GM18526 (cell line): Measurements from ENCODE around the gene COL11A2.

Experiments used
- POLR2A ChIP-seq: IDR thresholded peaks from 3 replicates; pipeline ENCODE4 v1.6.1; 2011; ENCODE audit not compliant: insufficient read length; ENCODE audit errors: extremely low read depth

Gene COL11A2

DNA sequence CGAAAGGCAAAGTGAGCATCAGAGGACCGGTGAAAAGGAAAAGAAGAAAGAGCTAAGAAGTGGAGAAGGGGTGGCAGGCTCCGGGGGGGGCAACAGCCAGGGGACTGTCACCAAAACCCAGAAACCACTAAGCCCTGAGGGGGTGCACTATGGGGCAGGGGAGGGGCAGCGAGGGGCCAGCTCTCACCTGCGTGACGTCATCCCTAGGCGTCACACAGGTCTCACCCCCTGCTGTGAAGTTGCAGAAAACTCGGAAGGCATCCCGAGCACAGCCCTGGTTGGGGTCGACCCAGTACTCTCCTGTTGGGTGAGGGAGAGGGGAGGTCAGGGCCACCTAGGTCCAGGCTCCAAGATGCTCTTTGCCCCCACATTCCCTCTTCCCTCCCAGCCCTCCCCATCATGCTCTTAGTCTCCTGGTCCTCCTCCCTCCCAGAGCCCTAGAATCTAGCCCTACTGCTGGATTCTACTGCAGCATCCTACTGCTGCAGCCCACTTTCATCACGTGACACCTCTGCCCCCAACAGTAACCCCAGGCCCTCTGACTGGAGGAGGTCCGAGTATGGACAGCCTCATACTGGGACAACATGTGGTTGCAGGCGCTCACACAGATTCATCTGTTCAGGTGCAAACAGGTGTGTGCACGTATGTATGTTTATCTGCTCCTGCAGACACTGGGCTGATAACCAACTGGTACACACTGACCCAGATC is 27.4 kb downstream of the COL11A2 start:
- TF ChIP-seq POLR2A, result no peak

DNA sequence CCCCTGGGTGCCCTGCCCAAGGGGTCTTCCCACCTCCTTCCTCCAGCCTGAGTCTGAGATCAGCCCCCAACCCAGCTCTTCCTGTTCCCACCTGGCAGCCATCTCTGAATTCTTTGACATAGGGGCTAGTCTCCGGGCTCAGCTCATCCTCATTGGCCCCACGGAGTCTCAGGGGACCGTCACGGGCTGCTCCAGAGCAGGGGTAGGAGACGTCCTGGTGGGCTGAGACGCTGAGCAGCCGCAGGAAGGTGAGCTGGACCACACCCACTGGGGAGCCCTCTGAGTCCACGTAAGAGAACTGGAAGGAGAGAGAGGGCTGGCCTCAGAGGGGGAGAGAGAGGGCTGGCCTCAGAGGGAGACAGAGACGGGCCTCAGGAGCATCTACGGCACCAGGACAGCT is 28.1 kb downstream of the COL11A2 start:
- TF ChIP-seq POLR2A, result no peak

DNA sequence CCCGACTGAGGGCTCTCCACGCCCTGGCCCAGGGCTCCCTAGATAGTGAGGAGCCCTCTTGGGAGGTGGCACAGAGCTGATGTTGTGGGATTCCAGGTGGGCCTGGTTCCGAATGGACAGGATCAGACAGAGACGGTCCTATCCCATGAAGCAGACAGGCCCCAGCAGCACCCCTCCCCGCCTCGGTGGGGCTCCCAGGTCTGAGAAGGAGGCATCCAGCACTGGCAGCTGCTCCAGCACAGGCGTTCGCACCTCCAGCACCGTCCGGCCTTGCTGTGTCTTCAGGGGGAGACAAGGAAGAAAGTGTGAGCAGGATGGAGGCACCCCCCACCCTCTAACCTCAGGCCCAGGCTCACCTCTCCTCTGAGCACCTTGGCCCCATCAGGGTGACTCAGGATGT is 28.7 kb downstream of the COL11A2 start:
- TF ChIP-seq POLR2A, result no peak

DNA sequence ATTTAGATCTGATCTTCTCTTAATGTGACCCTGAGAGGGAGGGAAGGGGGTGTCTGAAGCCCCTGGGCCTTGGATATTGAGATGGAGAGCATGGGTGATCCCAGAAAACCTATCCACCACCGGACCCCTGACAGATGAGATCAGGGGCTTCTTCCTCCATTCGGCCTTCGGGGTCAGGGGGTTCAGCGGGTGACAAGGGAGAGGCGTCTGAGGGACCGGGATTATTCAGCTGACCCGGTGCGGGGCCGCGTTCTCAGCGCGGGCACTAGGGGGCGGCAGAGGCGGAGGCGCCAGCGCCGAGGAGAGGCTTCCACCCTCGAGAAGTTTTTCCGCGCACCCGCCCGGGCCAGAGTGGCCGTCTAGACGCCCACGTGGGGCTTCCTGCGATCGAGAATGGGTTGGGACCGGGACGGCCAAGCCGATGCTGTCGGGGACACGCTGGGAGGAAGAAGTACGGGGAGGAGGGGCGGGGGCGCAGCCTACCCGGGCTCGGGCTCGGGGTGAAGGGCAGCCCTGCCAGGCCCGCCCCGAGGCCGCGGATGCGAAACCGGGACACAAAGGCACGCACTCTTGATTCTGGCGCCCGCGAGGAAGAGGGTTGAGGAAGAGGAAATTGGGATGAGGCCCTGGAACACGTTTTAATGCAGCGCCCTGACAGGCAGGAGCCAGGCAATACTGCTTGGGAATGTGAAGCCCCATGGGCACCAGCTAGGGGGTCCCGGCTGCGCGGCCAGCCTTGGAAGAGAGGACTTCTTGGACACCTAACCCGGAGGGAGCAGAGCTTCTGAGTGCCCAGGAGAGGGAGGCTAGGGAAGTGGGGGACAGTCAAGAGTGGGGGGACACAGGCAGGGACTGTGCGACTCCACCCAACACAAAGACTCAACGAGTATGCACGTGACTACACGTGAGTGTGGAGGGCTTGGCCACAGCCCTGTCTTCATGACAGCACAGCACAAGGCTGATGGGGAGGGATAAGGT is 30.6 kb downstream of the COL11A2 start:
- no peak for TF ChIP-seq POLR2A

DNA sequence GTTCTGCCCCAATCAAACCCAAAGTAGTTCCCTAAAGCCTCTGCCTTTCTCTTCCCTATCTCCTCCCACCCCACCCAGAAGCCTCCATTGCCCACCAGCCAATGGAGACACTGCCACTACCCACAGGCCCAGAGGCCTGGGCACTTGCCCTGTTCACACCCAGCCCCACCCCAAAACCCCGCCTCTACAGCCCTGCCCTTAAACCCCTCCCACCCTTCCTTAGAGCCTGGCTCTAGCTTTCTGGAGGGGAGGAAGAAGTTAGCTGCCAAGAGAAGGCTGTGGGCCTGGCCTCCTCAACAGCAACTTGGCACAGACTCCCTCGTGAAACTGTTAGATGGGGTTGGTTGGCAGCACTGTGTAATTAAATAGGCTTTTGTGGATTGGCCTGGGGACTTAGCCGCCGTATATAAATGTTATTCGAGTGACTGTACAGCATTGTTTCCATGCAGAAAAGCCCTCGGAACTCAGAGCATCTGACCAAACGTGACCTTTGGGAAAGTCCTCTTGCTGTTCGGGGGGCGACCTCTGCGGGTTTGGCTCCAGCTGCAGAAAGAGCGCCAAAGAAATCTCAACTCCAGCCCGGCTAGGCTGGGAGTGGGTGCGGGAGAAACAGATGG is 31.4 kb downstream of the COL11A2 start:
- no peak for TF ChIP-seq POLR2A

DNA sequence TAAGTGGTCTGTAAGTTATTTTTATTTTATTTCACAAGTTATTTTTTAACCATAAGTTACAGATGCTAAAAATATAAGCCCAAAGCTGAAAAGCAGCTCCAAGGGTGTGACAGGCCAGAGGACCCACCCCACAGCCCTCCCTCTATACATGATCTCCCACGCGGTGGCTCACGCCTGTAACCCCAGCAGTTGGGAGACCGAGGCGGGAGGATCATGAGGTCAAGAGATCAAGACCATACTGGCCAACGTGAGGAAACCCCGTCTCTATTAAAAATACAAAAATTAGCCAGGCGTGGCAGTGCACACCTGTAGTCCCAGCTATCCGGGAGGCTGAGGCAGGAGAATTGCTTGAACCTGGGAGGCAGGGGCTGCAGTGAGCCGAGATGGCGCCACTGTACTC is 32.2 kb downstream of the COL11A2 start:
- TF ChIP-seq POLR2A, result no peak

DNA sequence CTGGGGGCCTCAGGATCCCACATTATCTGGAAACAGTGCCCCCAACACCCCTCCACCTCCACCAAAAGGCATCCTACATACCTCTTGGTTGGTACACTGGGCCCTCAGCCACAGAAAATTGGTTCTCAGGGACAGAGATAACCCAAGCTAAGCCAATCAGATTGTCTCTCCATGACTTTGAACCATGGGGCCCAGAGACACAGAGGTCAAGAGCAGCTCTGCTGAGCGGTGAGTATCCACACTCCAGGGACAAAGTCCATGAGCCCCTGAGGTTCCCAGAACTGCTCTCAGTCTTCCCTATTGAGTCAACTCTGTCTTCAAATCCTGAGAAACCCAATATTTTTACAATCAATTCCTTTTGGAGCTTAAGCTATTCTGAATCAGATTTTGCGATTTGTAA is 35.3 kb downstream of the COL11A2 start:
- no peak for TF ChIP-seq POLR2A

DNA sequence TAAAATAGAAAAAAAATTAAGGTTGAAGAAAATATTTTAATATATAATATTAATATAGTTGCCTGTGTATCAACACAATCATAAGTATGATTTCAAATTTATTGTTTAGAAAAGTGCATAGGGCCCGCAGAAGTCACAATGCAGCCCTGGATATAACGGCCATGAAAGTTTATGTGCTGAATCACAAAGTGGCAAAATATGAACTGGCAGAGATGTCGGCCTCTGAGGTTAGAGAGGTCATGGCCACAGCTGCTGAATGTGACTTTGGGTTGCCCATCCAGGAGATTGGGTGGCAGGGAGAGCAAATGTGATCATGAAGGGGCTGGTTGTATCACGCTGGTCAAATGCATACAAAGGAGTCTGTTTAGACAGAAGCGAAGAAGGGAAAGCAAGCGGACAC is 35.7 kb downstream of the COL11A2 start:
- TF ChIP-seq POLR2A, result no peak

DNA sequence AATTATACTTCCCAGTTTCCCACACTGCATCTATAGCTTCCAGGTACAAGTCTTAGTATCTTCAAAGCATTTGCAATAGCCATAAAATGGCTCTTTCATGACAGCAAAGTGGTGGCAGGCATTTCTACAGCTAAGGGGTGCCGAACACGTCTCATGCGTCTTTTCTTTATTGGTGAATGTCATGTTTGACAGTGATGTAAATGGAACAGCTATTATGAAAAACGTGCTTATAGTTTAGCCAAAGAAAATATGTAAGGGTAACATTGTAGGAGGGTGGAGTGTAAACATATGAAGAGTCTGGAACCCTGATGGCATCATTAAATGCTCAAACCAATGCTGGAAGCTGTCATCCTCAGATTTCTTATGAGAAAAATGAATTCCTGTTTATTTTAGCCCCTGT is 37.9 kb downstream of the COL11A2 start:
- TF ChIP-seq POLR2A, result no peak

DNA sequence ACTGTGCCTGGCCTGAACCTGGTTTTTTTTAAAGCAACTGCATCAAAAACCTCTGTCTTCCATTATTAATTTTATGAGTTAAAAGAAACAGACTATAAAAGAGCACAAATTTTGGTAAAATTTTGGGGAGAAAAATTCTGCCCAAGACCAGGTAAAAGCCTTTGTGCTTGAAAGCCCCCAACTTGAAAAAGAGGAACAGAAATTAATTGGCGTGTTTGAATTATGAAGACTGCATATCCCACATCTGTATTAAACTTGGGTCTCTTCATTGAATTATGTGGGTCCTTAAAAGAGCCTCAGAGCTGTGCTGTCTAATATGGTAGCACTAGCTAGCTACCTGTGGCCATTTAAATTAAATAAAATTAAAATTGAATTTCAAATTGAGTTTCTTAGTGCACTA is 41.2 kb downstream of the COL11A2 start:
- TF ChIP-seq POLR2A, result no peak

DNA sequence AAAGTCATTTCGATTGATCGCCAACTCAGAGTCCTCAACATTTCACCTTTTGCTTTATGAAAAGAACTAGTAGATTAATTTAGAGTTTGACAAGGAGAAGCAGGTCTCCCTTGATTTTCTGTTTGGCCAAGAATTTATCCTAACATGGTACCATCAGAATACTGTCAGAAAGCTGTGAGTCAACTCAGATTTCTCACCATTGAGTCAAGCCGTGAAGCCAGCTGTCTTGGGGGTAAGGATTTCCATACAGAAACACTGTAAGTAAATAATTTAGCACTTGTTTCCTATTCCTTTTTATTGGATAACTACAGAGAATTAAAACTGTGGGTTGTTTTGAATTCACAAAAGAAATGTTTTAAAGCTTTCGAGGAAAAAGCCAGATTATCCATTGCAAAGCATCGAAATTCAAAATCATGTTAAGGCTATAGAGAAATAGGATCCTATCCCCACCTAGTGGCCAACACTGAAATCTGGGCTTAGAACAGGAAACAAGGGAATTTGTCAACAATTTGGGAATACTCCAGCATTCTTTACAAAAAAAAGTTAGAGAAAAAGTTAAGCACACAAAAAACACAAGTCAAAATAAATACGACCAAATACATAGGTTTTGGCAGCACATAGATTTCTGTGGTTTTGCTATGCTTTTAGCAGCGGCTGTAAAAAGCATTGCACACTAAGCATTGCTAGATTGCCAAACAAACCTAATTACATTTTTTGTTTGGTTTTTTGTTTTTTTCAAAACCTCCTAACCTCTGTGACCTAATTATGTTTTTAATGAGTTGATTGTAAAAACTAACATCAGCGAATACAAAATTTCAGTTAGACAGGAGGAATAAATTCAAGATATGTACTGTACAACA is 44.2 kb downstream of the COL11A2 start:
- TF ChIP-seq POLR2A, result no peak

DNA sequence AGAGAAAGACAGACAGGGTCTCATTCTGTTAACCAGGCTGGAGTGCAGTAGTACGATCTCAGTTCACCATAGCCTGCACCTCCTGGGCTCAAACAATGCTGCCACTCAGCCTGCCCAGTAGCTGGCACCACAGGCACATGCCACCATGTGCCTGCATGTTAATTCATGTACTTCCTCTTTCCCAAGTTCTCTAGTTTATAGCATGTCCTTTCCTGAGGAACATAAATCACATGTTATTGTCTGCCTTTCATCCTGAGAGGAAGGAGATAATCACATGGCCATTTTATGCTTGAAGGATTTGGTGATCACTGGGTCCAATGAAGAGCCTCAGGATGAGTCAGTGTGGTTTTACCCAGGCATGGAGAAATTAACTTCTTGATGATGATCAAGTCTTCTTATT is 47.9 kb downstream of the COL11A2 start:
- TF ChIP-seq POLR2A, result no peak

DNA sequence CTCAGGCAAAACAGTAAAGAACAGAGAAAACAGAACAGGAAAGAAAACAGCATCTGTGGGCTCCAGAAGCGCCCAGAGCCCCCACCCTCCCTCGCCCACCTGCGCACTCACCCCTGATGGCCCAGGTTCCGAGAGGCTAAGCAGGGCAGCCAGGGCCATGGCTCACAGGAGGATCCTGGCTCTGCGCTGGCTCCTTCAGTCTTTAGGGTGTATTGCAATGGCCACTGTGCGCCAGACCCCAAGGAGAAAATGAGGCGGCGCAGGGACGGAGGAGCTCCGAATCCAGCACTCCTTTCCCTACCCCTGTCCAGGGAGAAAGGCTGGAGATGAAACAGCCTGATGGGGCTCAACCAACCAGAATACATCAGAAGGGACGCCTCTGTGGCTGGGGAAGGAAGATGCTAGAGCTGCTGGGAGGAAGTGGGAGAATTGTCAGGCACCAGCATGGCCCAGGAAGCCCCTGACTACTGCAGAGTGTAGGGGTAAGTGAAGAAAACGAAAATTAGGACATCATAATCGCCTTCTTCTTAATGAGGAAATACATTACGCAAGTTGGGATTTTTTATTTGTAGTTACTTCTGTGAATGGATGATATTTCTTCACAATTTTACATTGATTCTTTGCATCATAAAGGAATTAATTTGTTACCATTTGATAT is 49.0 kb downstream of the COL11A2 start:
- no peak for TF ChIP-seq POLR2A

DNA sequence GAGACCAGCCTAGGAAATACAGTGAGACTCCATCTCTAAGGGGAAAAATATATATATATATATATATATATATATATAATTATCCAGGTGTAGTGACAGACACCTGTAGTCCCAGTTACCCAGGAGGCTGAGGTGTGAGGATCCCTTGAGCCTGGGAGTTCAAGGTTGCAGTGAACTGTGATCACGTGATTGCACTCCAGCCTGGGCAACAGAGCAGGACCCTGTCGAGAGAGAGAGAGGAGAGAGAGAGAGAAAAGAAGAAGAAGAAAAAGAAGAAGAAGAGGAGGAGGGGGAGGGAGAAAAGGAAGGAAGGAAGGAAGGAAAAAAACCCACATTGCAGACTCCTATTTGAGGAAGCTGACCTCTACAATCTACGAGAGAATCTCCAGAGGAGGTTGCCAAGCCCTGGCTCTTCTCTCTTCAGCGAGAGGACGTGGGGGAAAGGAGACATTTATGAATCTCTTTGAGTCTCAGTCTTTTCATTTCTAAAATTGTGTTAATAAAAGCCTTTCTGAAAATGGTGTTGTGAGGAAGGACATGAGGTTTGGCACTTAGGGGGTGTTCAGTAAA is 49.7 kb downstream of the COL11A2 start:
- no peak for TF ChIP-seq POLR2A
